ENCODE data around the gene LZTS3.

Gene LZTS3

DNA sequence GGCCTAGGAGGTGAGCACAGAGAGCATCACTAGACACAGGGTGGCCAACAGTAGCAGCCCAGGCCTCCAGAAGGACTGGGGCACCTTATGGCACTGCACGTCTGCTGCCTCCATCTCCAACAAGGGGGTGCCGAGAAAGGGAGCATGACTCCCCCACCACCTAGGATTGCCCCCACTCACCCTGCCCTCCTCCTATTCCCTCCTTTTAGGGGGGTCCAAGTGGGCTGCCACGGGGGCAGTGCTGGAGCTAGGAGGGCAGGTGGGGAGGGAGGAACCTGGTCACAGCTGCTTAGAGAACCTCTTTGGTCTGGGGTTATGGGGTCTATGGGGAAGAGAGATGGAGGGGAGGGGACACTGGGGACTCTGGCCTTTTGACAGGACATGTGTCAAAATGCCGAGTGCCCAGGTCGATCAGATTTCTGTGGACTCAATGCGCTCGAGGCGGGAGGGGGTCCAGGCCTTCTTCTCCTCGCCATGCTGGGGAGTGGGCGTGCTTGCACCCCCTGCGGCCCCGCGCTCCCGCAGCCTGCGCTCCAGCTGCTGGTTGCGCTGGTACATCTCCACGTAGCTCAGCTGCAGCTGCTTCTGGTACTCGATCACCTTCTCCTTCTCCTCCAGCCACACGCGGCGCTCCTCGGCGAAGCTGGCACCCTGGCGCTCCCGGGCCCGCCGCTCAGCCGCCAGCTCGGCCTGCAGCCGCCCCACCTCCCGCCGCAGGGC, 9.1 kb downstream of the LZTS3 start:
- Histone ChIP-seq H3K27me3 (ENCODE audit: control insufficient read depth, low read length) (peaks cover 18% of the 10 kb centered on the region), H3K79me2 (ENCODE audit: control insufficient read depth, low read length) (peaks cover 10% of the 10 kb centered on the region), H3F3A (ENCODE audit: control insufficient read depth, insufficient read depth) (no peaks in the 10 kb centered on the region), H3K4me1 (ENCODE audit: control insufficient read depth, low read length) (peaks cover 3% of the 10 kb centered on the region; the same call in 1 of the 2 replicates), H4K20me1 (ENCODE audit: control insufficient read depth, insufficient read depth, low read depth, low read length) (peaks cover 2% of the 10 kb centered on the region; the same call in 1 of the 2 replicates), H3K4me3 (ENCODE audit: low read length) (no peak overlapping the region), H3K9me3 (ENCODE audit: control insufficient read depth, insufficient read depth, low read length) (no peaks in the 10 kb centered on the region), H3K9me2 (replicated peaks; ENCODE audit: control insufficient read depth, low read length) (no peaks in the 10 kb centered on the region), H3K4me2 (ENCODE audit: low read length) (no peak overlapping the region), H3K27ac (ENCODE audit: low read depth, low read length) (no peak overlapping the region), H3K36me3 (ENCODE audit: control insufficient read depth, low read length) (peaks cover 4% of the 10 kb centered on the region)
- no peak for TF ChIP-seq EZH2phosphoT487 (IDR thresholded peaks at IDR 0.05; ENCODE audit: borderline replicate concordance, low read length)
- no peak for TF ChIP-seq CTCF (IDR thresholded peaks at IDR 0.05; ENCODE audit: low read depth, low read length, poor library complexity, severe bottlenecking)

GRCh38 chr20:3163099-3164042, 10.0 kb downstream of the LZTS3 start:
- no peak overlapping the region for H3K4me2 ChIP-seq (ENCODE audit: low read length)
- H3K27me3 ChIP-seq (ENCODE audit: control insufficient read depth, low read length) = peaks cover 10% of the 10 kb centered on the region
- H4K20me1 ChIP-seq (ENCODE audit: control insufficient read depth, insufficient read depth, low read depth, low read length) = peaks cover 11% of the 10 kb centered on the region
- no peaks in the 10 kb centered on the region for H3K9me2 ChIP-seq (replicated peaks; ENCODE audit: control insufficient read depth, low read length)
- H3K79me2 ChIP-seq (ENCODE audit: control insufficient read depth, low read length) = peaks cover 18% of the 10 kb centered on the region
- H3K4me3 ChIP-seq (ENCODE audit: low read length) = no peak overlapping the region
- peaks cover 8% of the 10 kb centered on the region for H3K4me1 ChIP-seq (ENCODE audit: control insufficient read depth, low read length)
- H3F3A ChIP-seq (ENCODE audit: control insufficient read depth, insufficient read depth) = no peaks in the 10 kb centered on the region
- peaks cover 7% of the 10 kb centered on the region for H3K36me3 ChIP-seq (ENCODE audit: control insufficient read depth, low read length)
- TF ChIP-seq CTCF (IDR thresholded peaks at IDR 0.05; ENCODE audit: low read depth, low read length, poor library complexity, severe bottlenecking) = no peak
- no peak for TF ChIP-seq EZH2phosphoT487 (IDR thresholded peaks at IDR 0.05; ENCODE audit: borderline replicate concordance, low read length)
- no peaks in the 10 kb centered on the region for H3K9me3 ChIP-seq (ENCODE audit: control insufficient read depth, insufficient read depth, low read length)
- no peak overlapping the region for H3K27ac ChIP-seq (ENCODE audit: low read depth, low read length)

- no peak overlapping the region for H3K4me3 ChIP-seq (ENCODE audit: low read length)
- TF ChIP-seq EZH2phosphoT487 (IDR thresholded peaks at IDR 0.05; ENCODE audit: borderline replicate concordance, low read length) = no peak
- H3K27me3 ChIP-seq (ENCODE audit: control insufficient read depth, low read length) = no peaks in the 10 kb centered on the region
- H3K79me2 ChIP-seq (ENCODE audit: control insufficient read depth, low read length) = peaks cover 30% of the 10 kb centered on the region
- no peaks in the 10 kb centered on the region for H3K9me2 ChIP-seq (replicated peaks; ENCODE audit: control insufficient read depth, low read length)
- H3K4me1 ChIP-seq (ENCODE audit: control insufficient read depth, low read length) = peaks cover 19% of the 10 kb centered on the region
- H3K27ac ChIP-seq (ENCODE audit: low read depth, low read length) = no peak overlapping the region
- H3F3A ChIP-seq (ENCODE audit: control insufficient read depth, insufficient read depth) = no peaks in the 10 kb centered on the region
- peaks cover 12% of the 10 kb centered on the region for H3K36me3 ChIP-seq (ENCODE audit: control insufficient read depth, low read length)
- peaks cover 15% of the 10 kb centered on the region for H4K20me1 ChIP-seq (ENCODE audit: control insufficient read depth, insufficient read depth, low read depth, low read length)
- no peaks in the 10 kb centered on the region for H3K9me3 ChIP-seq (ENCODE audit: control insufficient read depth, insufficient read depth, low read length)
- no peak overlapping the region for H3K4me2 ChIP-seq (ENCODE audit: low read length)
Measured at GRCh38 chr20:3162080-3162611, 11.2 kb downstream of the LZTS3 start.

Measured in DOHH2 (cell line).